HepG2 (cell line): ENCODE results near the gene VWA3A. TPM values are rescaled to one million over a fixed set of nuclear protein-coding genes. Genes with fewer than 3 reads are reported as not detected.

Source experiments
- CCAR2 ChIP-seq: fragments of 200-400 bp; formaldehyde crosslinking; optimal IDR thresholded peaks from 2 replicates; pipeline ENCODE3; 2018; ENCODE audit warnings: low read depth, mild to moderate bottlenecking, low read length, moderate library complexity
- KLF16 ChIP-seq, 2 experiments: sonication (generic) in 1 of 2; formaldehyde crosslinking in 1 of 2; IDR thresholded peaks; 2 replicates each; pipeline versions ENCODE4 v1.6.1 to v1.8.0; 2016 to 2023; ENCODE audit warnings: missing genetic modification reagents in 2 of 2, missing compliant biosample characterization in 1 of 2
- MBNL3 ChIP-seq: fragments of 250-450 bp; sonication (Bioruptor Pico); conservative IDR thresholded peaks from 2 replicates; pipeline ENCODE4 v1.8.0; 2022; ENCODE audit warnings: mild to moderate bottlenecking, inconsistent platforms
- NFIB ChIP-seq: sonication (generic); formaldehyde crosslinking; IDR thresholded peaks from 2 replicates; pipeline ENCODE4 v1.9.0; 2021; ENCODE audit warnings: missing genetic modification reagents, mild to moderate bottlenecking, borderline replicate concordance
- PITX1 ChIP-seq: sonication (generic); formaldehyde crosslinking; IDR thresholded peaks from 2 replicates; pipeline ENCODE4 v1.5.1; 2020; ENCODE audit warnings: mild to moderate bottlenecking, missing genetic modification reagents
- POLR2AphosphoS2 ChIP-seq: IDR thresholded peaks from 2 replicates; pipeline ENCODE4 v1.6.1; 2011; ENCODE audit warnings: low read depth, low read length, improper control_type of control experiment
- SP2 ChIP-seq: sonication (generic); formaldehyde crosslinking; IDR thresholded peaks from 2 replicates; pipeline ENCODE4 v1.5.1; 2020; ENCODE audit warnings: mild to moderate bottlenecking, missing genetic modification reagents
- ZEB1 ChIP-seq: IDR thresholded peaks from 2 replicates; pipeline ENCODE4 v1.6.1; 2012; ENCODE audit warnings: mild to moderate bottlenecking, low read depth, inconsistent platforms; ENCODE audit not compliant: insufficient replicate concordance
- ZFP82 ChIP-seq: sonication (generic); formaldehyde crosslinking; IDR thresholded peaks from 2 replicates; pipeline ENCODE4 v1.5.1; 2020; ENCODE audit warnings: mild to moderate bottlenecking, missing genetic modification reagents, borderline replicate concordance
- ZNF75D ChIP-seq: sonication (generic); formaldehyde crosslinking; IDR thresholded peaks from 2 replicates; pipeline ENCODE4 v1.8.1; 2023; ENCODE audit warnings: missing genetic modification reagents, mild to moderate bottlenecking, borderline replicate concordance
- ZNF761 ChIP-seq: sonication (generic); formaldehyde crosslinking; conservative IDR thresholded peaks from 2 replicates; pipeline ENCODE4 v1.4.0; 2020; ENCODE audit warnings: mild to moderate bottlenecking, missing genetic modification reagents
- ZNF788 ChIP-seq: sonication (generic); formaldehyde crosslinking; IDR thresholded peaks from 2 replicates; pipeline ENCODE4 v1.5.0; 2020; ENCODE audit warnings: mild to moderate bottlenecking, missing genetic modification reagents, borderline replicate concordance
- polyA plus RNA-seq, 8 experiments: library from polyadenylated mRNA; depleted of rRNA in 3 of 8; stranded (reverse) in 7 of 8; unstranded in 1 of 8; fragments of >200 nt; fragmentation: Illumina TruSeq in 4 of 8; extraction: Trizol in 4 of 8; gene quantifications; 2 replicates each; pipeline versions ENCODE4 v1.2.1 to v1.2.3, GENCODE V29; 2011 to 2016; ENCODE audit warnings: low read depth in 4 of 8, missing spikeins in 1 of 8, mixed read lengths in 1 of 8; ENCODE audit not compliant: insufficient read depth in 1 of 8
- total RNA-seq, 5 experiments: library from RNA; depleted of rRNA; stranded (reverse); fragments of >200 nt; fragmentation: Illumina TruSeq; extraction: Trizol; gene quantifications; 2 replicates each; pipeline ENCODE4 v1.2.3, GENCODE V29; 2016; ENCODE audit warnings: low read depth in 1 of 5
- TF ChIP-seq, protein P1 (sequence below): sonication (generic); formaldehyde crosslinking; IDR thresholded peaks from 2 replicates; pipeline ENCODE4 v1.4.0; 2020; ENCODE audit warnings: mild to moderate bottlenecking, missing genetic modification reagents
- TF ChIP-seq, protein P2 (sequence below): sonication (generic); formaldehyde crosslinking; IDR thresholded peaks from 2 replicates; pipeline ENCODE4 v1.4.0; 2020; ENCODE audit warnings: mild to moderate bottlenecking, missing genetic modification reagents
- TF ChIP-seq, protein P3 (sequence below): sonication (generic); formaldehyde crosslinking; IDR thresholded peaks from 2 replicates; pipeline ENCODE4 v1.4.0; 2020; ENCODE audit warnings: missing genetic modification reagents
- TF ChIP-seq, protein P4 (sequence below): sonication (generic); formaldehyde crosslinking; conservative IDR thresholded peaks from 2 replicates; pipeline ENCODE4 v1.4.0; 2020; ENCODE audit warnings: missing genetic modification reagents
- TF ChIP-seq, protein P5 (sequence below): sonication (generic); formaldehyde crosslinking; IDR thresholded peaks from 2 replicates; pipeline ENCODE4 v1.4.0; 2020; ENCODE audit warnings: missing genetic modification reagents
- TF ChIP-seq, protein P6 (sequence below): IDR thresholded peaks from 2 replicates; pipeline ENCODE4 v1.6.1; 2016; ENCODE audit warnings: mild to moderate bottlenecking

VWA3A gene
- total and polyA plus RNA-seq, 2 of the 13 experiments (the other 11 are each of a cell fraction or from before 2014, with no cell fraction given): 0.03 to 0.07 TPM

DNA sequence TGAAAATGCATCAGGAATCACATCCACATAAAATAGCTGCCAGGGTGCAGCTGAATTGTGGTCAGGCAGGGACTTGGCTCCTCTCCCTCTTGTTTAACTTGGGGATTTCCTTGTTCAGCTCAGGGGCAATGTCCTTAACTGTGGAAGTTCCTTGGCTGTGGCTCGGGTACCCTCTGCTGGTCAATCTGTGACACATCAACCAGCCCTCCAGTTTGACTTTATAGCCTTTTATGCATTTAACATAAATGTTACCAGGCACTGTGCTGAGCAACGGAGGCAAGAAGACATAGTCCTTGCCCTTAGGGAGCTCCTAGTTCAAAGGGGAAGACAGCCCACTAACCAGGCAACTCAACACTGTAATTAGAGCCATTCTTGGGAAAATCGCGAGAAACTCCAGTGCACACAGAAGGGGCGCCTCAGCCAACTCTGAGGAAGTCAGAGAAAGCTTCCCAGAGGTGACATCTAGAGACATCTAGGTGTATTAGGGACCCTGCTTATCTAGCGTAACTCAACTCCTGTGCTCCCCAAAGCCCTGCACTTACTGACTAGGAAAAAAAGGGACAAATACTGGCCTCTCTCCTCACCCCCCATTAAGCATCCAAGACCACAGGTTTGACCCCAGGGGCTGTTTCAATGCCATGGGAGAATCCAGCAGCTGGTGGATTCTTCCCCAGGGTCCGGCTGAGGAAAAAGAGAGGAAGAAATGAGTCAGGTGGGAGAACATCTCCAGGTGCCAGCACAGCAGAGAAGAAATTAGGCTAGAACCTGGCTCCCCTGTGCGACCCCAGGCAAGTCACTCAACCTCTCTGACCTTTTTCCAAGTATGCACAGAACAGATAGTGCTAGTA, 96.5 kb downstream of the VWA3A start (continued):
- TF ChIP-seq, protein P1, sequence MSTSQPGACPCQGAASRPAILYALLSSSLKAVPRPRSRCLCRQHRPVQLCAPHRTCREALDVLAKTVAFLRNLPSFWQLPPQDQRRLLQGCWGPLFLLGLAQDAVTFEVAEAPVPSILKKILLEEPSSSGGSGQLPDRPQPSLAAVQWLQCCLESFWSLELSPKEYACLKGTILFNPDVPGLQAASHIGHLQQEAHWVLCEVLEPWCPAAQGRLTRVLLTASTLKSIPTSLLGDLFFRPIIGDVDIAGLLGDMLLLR (CRISPR knock-in tag): no peak
- no peak for TF ChIP-seq ZNF75D
- no peak for TF ChIP-seq ZFP82
- TF ChIP-seq ZNF788 (CRISPR knock-in tag): peak; percentile 58; the same call in 1 of the 2 replicates
- TF ChIP-seq POLR2AphosphoS2: no peak
- TF ChIP-seq, protein P2, sequence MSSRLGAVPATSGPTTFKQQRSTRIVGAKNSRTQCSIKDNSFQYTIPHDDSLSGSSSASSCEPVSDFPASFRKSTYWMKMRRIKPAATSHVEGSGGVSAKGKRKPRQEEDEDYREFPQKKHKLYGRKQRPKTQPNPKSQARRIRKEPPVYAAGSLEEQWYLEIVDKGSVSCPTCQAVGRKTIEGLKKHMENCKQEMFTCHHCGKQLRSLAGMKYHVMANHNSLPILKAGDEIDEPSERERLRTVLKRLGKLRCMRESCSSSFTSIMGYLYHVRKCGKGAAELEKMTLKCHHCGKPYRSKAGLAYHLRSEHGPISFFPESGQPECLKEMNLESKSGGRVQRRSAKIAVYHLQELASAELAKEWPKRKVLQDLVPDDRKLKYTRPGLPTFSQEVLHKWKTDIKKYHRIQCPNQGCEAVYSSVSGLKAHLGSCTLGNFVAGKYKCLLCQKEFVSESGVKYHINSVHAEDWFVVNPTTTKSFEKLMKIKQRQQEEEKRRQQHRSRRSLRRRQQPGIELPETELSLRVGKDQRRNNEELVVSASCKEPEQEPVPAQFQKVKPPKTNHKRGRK (CRISPR knock-in tag): no peak
- TF ChIP-seq CCAR2: no peak
- TF ChIP-seq ZNF761 (CRISPR knock-in tag): no peak
- TF ChIP-seq, protein P3, sequence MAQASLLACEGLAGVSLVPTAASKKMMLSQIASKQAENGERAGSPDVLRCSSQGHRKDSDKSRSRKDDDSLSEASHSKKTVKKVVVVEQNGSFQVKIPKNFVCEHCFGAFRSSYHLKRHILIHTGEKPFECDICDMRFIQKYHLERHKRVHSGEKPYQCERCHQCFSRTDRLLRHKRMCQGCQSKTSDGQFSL (CRISPR knock-in tag): no peak; the same call in 1 of the 2 replicates
- peak in 1 of 2 experiments; percentile 60; a peak in 1 of 4 replicates for TF ChIP-seq KLF16 (CRISPR knock-in tag; IDR thresholded peaks at IDR 0.05)
- TF ChIP-seq, protein P4, sequence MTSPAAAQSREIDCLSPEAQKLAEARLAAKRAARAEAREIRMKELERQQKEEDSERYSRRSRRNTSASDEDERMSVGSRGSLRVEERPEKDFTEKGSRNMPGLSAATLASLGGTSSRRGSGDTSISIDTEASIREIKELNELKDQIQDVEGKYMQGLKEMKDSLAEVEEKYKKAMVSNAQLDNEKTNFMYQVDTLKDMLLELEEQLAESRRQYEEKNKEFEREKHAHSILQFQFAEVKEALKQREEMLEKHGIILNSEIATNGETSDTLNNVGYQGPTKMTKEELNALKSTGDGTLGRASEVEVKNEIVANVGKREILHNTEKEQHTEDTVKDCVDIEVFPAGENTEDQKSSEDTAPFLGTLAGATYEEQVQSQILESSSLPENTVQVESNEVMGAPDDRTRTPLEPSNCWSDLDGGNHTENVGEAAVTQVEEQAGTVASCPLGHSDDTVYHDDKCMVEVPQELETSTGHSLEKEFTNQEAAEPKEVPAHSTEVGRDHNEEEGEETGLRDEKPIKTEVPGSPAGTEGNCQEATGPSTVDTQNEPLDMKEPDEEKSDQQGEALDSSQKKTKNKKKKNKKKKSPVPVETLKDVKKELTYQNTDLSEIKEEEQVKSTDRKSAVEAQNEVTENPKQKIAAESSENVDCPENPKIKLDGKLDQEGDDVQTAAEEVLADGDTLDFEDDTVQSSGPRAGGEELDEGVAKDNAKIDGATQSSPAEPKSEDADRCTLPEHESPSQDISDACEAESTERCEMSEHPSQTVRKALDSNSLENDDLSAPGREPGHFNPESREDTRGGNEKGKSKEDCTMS (CRISPR knock-in tag): no peak
- no peak for TF ChIP-seq SP2 (CRISPR knock-in tag)
- no peak for TF ChIP-seq ZEB1
- TF ChIP-seq, protein P5, sequence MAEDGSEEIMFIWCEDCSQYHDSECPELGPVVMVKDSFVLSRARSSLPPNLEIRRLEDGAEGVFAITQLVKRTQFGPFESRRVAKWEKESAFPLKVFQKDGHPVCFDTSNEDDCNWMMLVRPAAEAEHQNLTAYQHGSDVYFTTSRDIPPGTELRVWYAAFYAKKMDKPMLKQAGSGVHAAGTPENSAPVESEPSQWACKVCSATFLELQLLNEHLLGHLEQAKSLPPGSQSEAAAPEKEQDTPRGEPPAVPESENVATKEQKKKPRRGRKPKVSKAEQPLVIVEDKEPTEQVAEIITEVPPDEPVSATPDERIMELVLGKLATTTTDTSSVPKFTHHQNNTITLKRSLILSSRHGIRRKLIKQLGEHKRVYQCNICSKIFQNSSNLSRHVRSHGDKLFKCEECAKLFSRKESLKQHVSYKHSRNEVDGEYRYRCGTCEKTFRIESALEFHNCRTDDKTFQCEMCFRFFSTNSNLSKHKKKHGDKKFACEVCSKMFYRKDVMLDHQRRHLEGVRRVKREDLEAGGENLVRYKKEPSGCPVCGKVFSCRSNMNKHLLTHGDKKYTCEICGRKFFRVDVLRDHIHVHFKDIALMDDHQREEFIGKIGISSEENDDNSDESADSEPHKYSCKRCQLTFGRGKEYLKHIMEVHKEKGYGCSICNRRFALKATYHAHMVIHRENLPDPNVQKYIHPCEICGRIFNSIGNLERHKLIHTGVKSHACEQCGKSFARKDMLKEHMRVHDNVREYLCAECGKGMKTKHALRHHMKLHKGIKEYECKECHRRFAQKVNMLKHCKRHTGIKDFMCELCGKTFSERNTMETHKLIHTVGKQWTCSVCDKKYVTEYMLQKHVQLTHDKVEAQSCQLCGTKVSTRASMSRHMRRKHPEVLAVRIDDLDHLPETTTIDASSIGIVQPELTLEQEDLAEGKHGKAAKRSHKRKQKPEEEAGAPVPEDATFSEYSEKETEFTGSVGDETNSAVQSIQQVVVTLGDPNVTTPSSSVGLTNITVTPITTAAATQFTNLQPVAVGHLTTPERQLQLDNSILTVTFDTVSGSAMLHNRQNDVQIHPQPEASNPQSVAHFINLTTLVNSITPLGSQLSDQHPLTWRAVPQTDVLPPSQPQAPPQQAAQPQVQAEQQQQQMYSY (CRISPR knock-in tag): no peak
- TF ChIP-seq MBNL3 (CRISPR knock-in tag): no peak
- TF ChIP-seq, protein P6, sequence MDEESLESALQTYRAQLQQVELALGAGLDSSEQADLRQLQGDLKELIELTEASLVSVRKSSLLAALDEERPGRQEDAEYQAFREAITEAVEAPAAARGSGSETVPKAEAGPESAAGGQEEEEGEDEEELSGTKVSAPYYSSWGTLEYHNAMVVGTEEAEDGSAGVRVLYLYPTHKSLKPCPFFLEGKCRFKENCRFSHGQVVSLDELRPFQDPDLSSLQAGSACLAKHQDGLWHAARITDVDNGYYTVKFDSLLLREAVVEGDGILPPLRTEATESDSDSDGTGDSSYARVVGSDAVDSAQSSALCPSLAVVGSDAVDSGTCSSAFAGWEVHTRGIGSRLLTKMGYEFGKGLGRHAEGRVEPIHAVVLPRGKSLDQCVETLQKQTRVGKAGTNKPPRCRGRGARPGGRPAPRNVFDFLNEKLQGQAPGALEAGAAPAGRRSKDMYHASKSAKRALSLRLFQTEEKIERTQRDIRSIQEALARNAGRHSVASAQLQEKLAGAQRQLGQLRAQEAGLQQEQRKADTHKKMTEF (CRISPR knock-in tag): peak; percentile 71
- peak; percentile 37 for TF ChIP-seq PITX1
- TF ChIP-seq NFIB (CRISPR knock-in tag): no peak
